Fibroblast of lung (primary cell): ENCODE results near the gene USP32. TPM values are rescaled to one million over a fixed set of nuclear protein-coding genes. Genes with fewer than 3 reads are reported as not detected.

Source experiments
- DNase-seq, 2 donors: peaks; one replicate each; pipeline versions ENCODE4 v3.0.0 to v3.0.0-alpha.2; 2010; ENCODE audit warnings: low read depth in 2 of 2
- H2AFZ ChIP-seq: 2 replicates; pipeline ENCODE4 v1.5.1; 2012; ENCODE audit warnings: low read length, control low read depth, inconsistent platforms
- H3K27ac ChIP-seq: 2 replicates; pipeline ENCODE4 v1.5.1; 2011; ENCODE audit warnings: low read length, control low read depth; ENCODE audit not compliant: insufficient read depth
- H3K27me3 ChIP-seq: 2 replicates; pipeline ENCODE4 v1.5.1; 2011; ENCODE audit warnings: mild to moderate bottlenecking, low read length; ENCODE audit not compliant: control insufficient read depth, insufficient read depth
- H3K36me3 ChIP-seq: 2 replicates; pipeline ENCODE4 v1.5.1; 2011; ENCODE audit warnings: low read length; ENCODE audit not compliant: control insufficient read depth, insufficient read depth
- H3K4me1 ChIP-seq: 2 replicates; pipeline ENCODE4 v1.5.1; 2011; ENCODE audit warnings: low read length; ENCODE audit not compliant: control insufficient read depth, insufficient read depth; ENCODE audit errors: extremely low read depth
- H3K4me2 ChIP-seq: 2 replicates; pipeline ENCODE4 v1.5.1; 2011; ENCODE audit warnings: low read length, control low read depth; ENCODE audit not compliant: insufficient read depth; ENCODE audit errors: extremely low read depth
- H3K4me3 ChIP-seq, 4 experiments: fragments of 200-600 bp in 1 of 4; sonication (generic) in 1 of 4; replicated peaks in 1 of 4; 2 replicates each; pipeline ENCODE4 v1.5.1; 2011 to 2016; ENCODE audit warnings: low read length in 4 of 4, low read depth in 3 of 4, mild to moderate bottlenecking in 3 of 4, control low read depth in 2 of 4, inconsistent platforms in 1 of 4, mixed read lengths in 1 of 4; ENCODE audit not compliant: insufficient read depth in 1 of 4; ENCODE audit errors: control extremely low read depth in 1 of 4
- H3K79me2 ChIP-seq: 2 replicates; pipeline ENCODE4 v1.5.1; 2012; ENCODE audit warnings: mild to moderate bottlenecking, low read length, inconsistent platforms; ENCODE audit not compliant: control insufficient read depth, insufficient read depth
- H3K9ac ChIP-seq: 2 replicates; pipeline ENCODE4 v1.5.1; 2011; ENCODE audit warnings: mild to moderate bottlenecking, low read length, control low read depth; ENCODE audit not compliant: insufficient read depth
- H3K9me3 ChIP-seq: 2 replicates; pipeline ENCODE4 v1.5.1; 2012; ENCODE audit warnings: low read depth, low read length; ENCODE audit not compliant: control insufficient read depth, insufficient read depth
- H4K20me1 ChIP-seq: 2 replicates; pipeline ENCODE4 v1.5.1; 2011; ENCODE audit warnings: low read length; ENCODE audit not compliant: control insufficient read depth, insufficient read depth; ENCODE audit errors: extremely low read depth
- CTCF ChIP-seq, 2 donors: IDR thresholded peaks in 1 of 2; conservative IDR thresholded peaks in 1 of 2; 1 replicate in 1 of 2; 2 replicates in 1 of 2; pipeline ENCODE4 v1.5.1; 2011 to 2012; ENCODE audit warnings: low read length in 2 of 2, control low read depth in 1 of 2, inconsistent platforms in 1 of 2, low read depth in 1 of 2, mild to moderate bottlenecking in 1 of 2
- EZH2 ChIP-seq: IDR thresholded peaks from 2 replicates; pipeline ENCODE4 v1.5.1; 2012; ENCODE audit warnings: low read length, control low read depth, mild to moderate bottlenecking; ENCODE audit errors: missing control alignments
- polyA plus RNA-seq, 2 donors: library from polyadenylated mRNA; depleted of rRNA in 1 of 2; stranded (reverse) in 1 of 2; unstranded in 1 of 2; fragments of >200 nt; gene quantifications; 2 replicates each; pipeline ENCODE4 v1.2.1, GENCODE V29; 2011 to 2012; ENCODE audit warnings: missing spikeins in 1 of 2
- total RNA-seq: library from RNA; depleted of rRNA; stranded (reverse); fragments of >200 nt; gene quantifications from 2 replicates; pipeline ENCODE4 v1.2.1, GENCODE V29; 2014

USP32 gene
- total and polyA plus RNA-seq, 2 donors (not counting 1 experiment from before 2014, with no cell fraction given) = 40.1 to 82.7 TPM

- Histone ChIP-seq H3K4me3 (no peak overlapping the region), H3K4me1 (no peaks in the 10 kb centered on the region), H4K20me1 (no peaks in the 10 kb centered on the region), H2AFZ (no peak overlapping the region), H3K79me2 (no peaks in the 10 kb centered on the region), H3K9ac (no peak overlapping the region), H3K4me2 (no peak overlapping the region), H3K9me3 (no peaks in the 10 kb centered on the region), H3K27me3 (no peaks in the 10 kb centered on the region), H3K27ac (no peak overlapping the region), H3K36me3 (no peaks in the 10 kb centered on the region)
- TF ChIP-seq CTCF (conservative IDR thresholded peaks at IDR 0.05 in 1 of 2, IDR thresholded peaks at IDR 0.05 in 1 of 2; ENCODE audit: low read depth in 1 of 2, low read length in 2 of 2) (no peak), EZH2 (no peak)
- no peak for DNase-seq
Observed at GRCh38 chr17:60403523-60403810, 11.5 kb upstream of the USP32 start.

- H2AFZ ChIP-seq = no peak overlapping the region
- H4K20me1 ChIP-seq = no peaks in the 10 kb centered on the region
- no peaks in the 10 kb centered on the region for H3K79me2 ChIP-seq
- no peaks in the 10 kb centered on the region for H3K27me3 ChIP-seq
- no peaks in the 10 kb centered on the region for H3K9me3 ChIP-seq
- H3K9ac ChIP-seq = no peak overlapping the region
- no peak overlapping the region for H3K4me3 ChIP-seq
- H3K4me2 ChIP-seq = no peak overlapping the region
- H3K27ac ChIP-seq = no peak overlapping the region
- H3K4me1 ChIP-seq = no peaks in the 10 kb centered on the region
- TF ChIP-seq CTCF (conservative IDR thresholded peaks at IDR 0.05 in 1 of 2, IDR thresholded peaks at IDR 0.05 in 1 of 2; ENCODE audit: low read depth in 1 of 2, low read length in 2 of 2) (no peak), EZH2 (no peak)
- no peak for DNase-seq
- H3K36me3 ChIP-seq = no peaks in the 10 kb centered on the region
Observed at GRCh38 chr17:60401819-60402218, 9.9 kb upstream of the USP32 start.

GRCh38 chr17:60398227-60398959, 6.5 kb upstream of the USP32 start:
- TF ChIP-seq CTCF (conservative IDR thresholded peaks at IDR 0.05 in 1 of 2, IDR thresholded peaks at IDR 0.05 in 1 of 2; ENCODE audit: low read depth in 1 of 2, low read length in 2 of 2) (no peak), EZH2 (no peak)
- no peaks in the 10 kb centered on the region for H4K20me1 ChIP-seq
- H3K9ac ChIP-seq = no peak overlapping the region
- no peak overlapping the region for H2AFZ ChIP-seq
- no peaks in the 10 kb centered on the region for H3K4me1 ChIP-seq
- no peak overlapping the region for H3K27ac ChIP-seq
- no peak overlapping the region for H3K4me2 ChIP-seq
- no peaks in the 10 kb centered on the region for H3K79me2 ChIP-seq
- no peaks in the 10 kb centered on the region for H3K36me3 ChIP-seq
- no peak for DNase-seq
- no peaks in the 10 kb centered on the region for H3K27me3 ChIP-seq
- no peak overlapping the region for H3K4me3 ChIP-seq
- H3K9me3 ChIP-seq = no peaks in the 10 kb centered on the region
